K562 (cell line): ENCODE data around the gene SLC27A2. TPM values are rescaled to one million over a fixed set of nuclear protein-coding genes. Genes with fewer than 3 reads are reported as not detected.

ENCODE experiments used
- ATAC-seq: fragments of 200-7000 bp; cut with Tn5 transposase; 3 replicates; pipeline ENCODE4 v1.9.1; 2020; ENCODE audit warnings: moderate library complexity
- BruUV-seq: library from RNA; stranded (reverse); fragments of 400-500 nt; replicated peaks from 2 replicates; lab custom pipeline; 2021; lab: Mats Ljungman, UMichigan
- CTCF ChIA-PET: fragments of 300-600 bp; formaldehyde crosslinking; extraction: SDS; loops from one replicate; lab custom pipeline; 2021; ENCODE audit warnings: low intra/inter-chr PET ratio; lab: Yijun Ruan, JAX
- POLR2A ChIA-PET: fragments of 300-600, 350-650 bp; sonication (Branson Sonifier 250); formaldehyde crosslinking; extraction: SDS; loops from one replicate; lab custom pipeline; 2021; ENCODE audit warnings: antibody characterized with exemption, inconsistent platforms; lab: Yijun Ruan, JAX
- DNase-seq, 4 experiments: peaks; one replicate each; pipeline versions ENCODE4 v3.0.0 to v3.0.0-alpha.2; 2011 to 2018; ENCODE audit warnings: low spot score in 3 of 4, mixed read lengths in 3 of 4; ENCODE audit errors: extremely low read depth in 1 of 4
- FAIRE-seq: peaks from 2 replicates; lab custom pipeline; 2011; peaks lifted over from hg19 to GRCh38; lab: Jason Lieb, UNC
- H2AFZ ChIP-seq: 2 replicates; pipeline ENCODE4 v1.6.0; 2011; ENCODE audit warnings: low read depth, low read length, control low read depth, inconsistent platforms
- H3K27ac ChIP-seq: fragments of 200-600 bp; 3 replicates; pipeline ENCODE4 v1.8.0; 2011; ENCODE audit warnings: low read depth, mild to moderate bottlenecking, control low read depth, inconsistent platforms, low read length, moderate library complexity, mixed read lengths; ENCODE audit errors: extremely low read depth
- H3K27me3 ChIP-seq, 2 experiments: fragments of 300-600 bp in 1 of 2; 2 replicates in 1 of 2; 3 replicates in 1 of 2; pipeline versions ENCODE4 v1.6.0 to v1.8.0; 2011; ENCODE audit warnings: inconsistent platforms in 2 of 2, low read length in 2 of 2, mild to moderate bottlenecking in 1 of 2, mixed read lengths in 1 of 2, moderate library complexity in 1 of 2; ENCODE audit not compliant: control insufficient read depth in 2 of 2, insufficient read depth in 2 of 2
- H3K36me3 ChIP-seq: fragments of 300-600 bp; 3 replicates; pipeline ENCODE4 v1.8.0; 2011; ENCODE audit warnings: mild to moderate bottlenecking, low read length, inconsistent platforms; ENCODE audit not compliant: control insufficient read depth, insufficient read depth
- H3K4me1 ChIP-seq, 2 experiments: fragments of 200-600 bp in 1 of 2; replicated peaks in 1 of 2; 2 replicates in 1 of 2; 3 replicates in 1 of 2; pipeline versions ENCODE4 v1.5.1 to v1.8.0; 2011; ENCODE audit warnings: inconsistent platforms in 2 of 2, low read length in 2 of 2, mild to moderate bottlenecking in 1 of 2, mixed read lengths in 1 of 2, moderate library complexity in 1 of 2; ENCODE audit not compliant: control insufficient read depth in 2 of 2, insufficient read depth in 2 of 2
- H3K4me2 ChIP-seq: 2 replicates; pipeline ENCODE4 v1.6.1; 2011; ENCODE audit warnings: low read length, control low read depth, inconsistent platforms, mixed read lengths; ENCODE audit not compliant: insufficient read depth
- H3K4me3 ChIP-seq: fragments of 200-600 bp; sonication (generic), shearing (Covaris generic); 2 replicates; pipeline ENCODE4 v1.5.1; 2016; ENCODE audit warnings: control low read depth, inconsistent platforms
- H3K79me2 ChIP-seq: fragments of 200-600 bp; 3 replicates; pipeline ENCODE4 v1.8.0; 2011; ENCODE audit warnings: low read length, inconsistent platforms; ENCODE audit not compliant: control insufficient read depth, insufficient read depth
- H3K9ac ChIP-seq, 2 experiments: 2 replicates each; pipeline versions ENCODE4 v1.6.0 to v1.6.1; 2011; ENCODE audit warnings: low read depth in 2 of 2, low read length in 2 of 2, control low read depth in 1 of 2, inconsistent platforms in 1 of 2, mild to moderate bottlenecking in 1 of 2, mixed read lengths in 1 of 2; ENCODE audit not compliant: insufficient read depth in 1 of 2
- H3K9me1 ChIP-seq: one replicate; pipeline ENCODE4 v1.6.0; 2011; ENCODE audit warnings: inconsistent platforms, mild to moderate bottlenecking, low read length, moderate library complexity; ENCODE audit not compliant: control insufficient read depth, insufficient read depth
- H3K9me3 ChIP-seq: replicated peaks from 2 replicates; pipeline ENCODE4 v1.5.1; 2011; ENCODE audit warnings: low read depth, low read length, inconsistent platforms; ENCODE audit not compliant: control insufficient read depth, insufficient read depth
- H4K20me1 ChIP-seq: replicated peaks from 2 replicates; pipeline ENCODE4 v1.6.1; 2011; ENCODE audit warnings: low read length, inconsistent platforms, mixed read lengths; ENCODE audit not compliant: control insufficient read depth, insufficient read depth
- C11orf30 ChIP-seq: fragments of 450-650 bp; IDR thresholded peaks from 2 replicates; pipeline ENCODE4 v1.6.1; 2016; ENCODE audit warnings: low read depth, mild to moderate bottlenecking
- COPS2 ChIP-seq: fragments of 450-650 bp; conservative IDR thresholded peaks from 2 replicates; pipeline ENCODE4 v1.6.1; 2016; ENCODE audit warnings: mild to moderate bottlenecking, moderate library complexity
- DNMT1 ChIP-seq: fragments of 450-650 bp; IDR thresholded peaks from 2 replicates; pipeline ENCODE4 v1.6.1; 2016; ENCODE audit warnings: antibody characterized with exemption, mild to moderate bottlenecking
- IRF2 ChIP-seq: sonication (generic); formaldehyde crosslinking; IDR thresholded peaks from 2 replicates; pipeline ENCODE4 v1.8.1; 2022; ENCODE audit warnings: mild to moderate bottlenecking, missing genetic modification reagents
- MAFF ChIP-seq: IDR thresholded peaks from 2 replicates; pipeline ENCODE4 v1.6.1; 2012; ENCODE audit warnings: low read length, improper control_type of control experiment
- MAFG ChIP-seq: fragments of 450-650 bp; conservative IDR thresholded peaks from 2 replicates; pipeline ENCODE4 v1.6.1; 2016; ENCODE audit warnings: missing genetic modification characterization, missing compliant biosample characterization
- MAFK ChIP-seq: IDR thresholded peaks from 2 replicates; pipeline ENCODE4 v1.6.1; 2011; ENCODE audit warnings: low read length, improper control_type of control experiment
- MEIS2 ChIP-seq: fragments of 450-650 bp; IDR thresholded peaks from 2 replicates; pipeline ENCODE4 v1.6.1; 2014; ENCODE audit warnings: mild to moderate bottlenecking; ENCODE audit not compliant: partially characterized antibody
- PKNOX1 ChIP-seq: fragments of 450-650 bp; IDR thresholded peaks from 2 replicates; pipeline ENCODE4 v1.6.1; 2016
- RBM39 ChIP-seq: fragments of 200-400 bp; formaldehyde crosslinking; optimal IDR thresholded peaks from 2 replicates; pipeline ENCODE3; 2018; ENCODE audit warnings: low read depth, low read length
- SMAD2 ChIP-seq: fragments of 150-350 bp; IDR thresholded peaks from 2 replicates; pipeline ENCODE4 v1.6.1; 2014; ENCODE audit warnings: low read depth, mild to moderate bottlenecking, low read length
- SPI1 ChIP-seq: IDR thresholded peaks from 2 replicates; pipeline ENCODE4 v1.6.1; 2011; ENCODE audit warnings: low read depth, low read length, control low read depth, borderline replicate concordance
- TFE3 ChIP-seq: fragments of 450-650 bp; formaldehyde crosslinking; IDR thresholded peaks from 2 replicates; pipeline ENCODE4 v1.4.0; 2020; ENCODE audit warnings: mild to moderate bottlenecking, mixed read lengths
- ZNF316 ChIP-seq: fragments of 450-650 bp; IDR thresholded peaks from 2 replicates; pipeline ENCODE4 v1.6.1; 2016
- WGBS: fragments of 100-300 bp; shearing (Covaris generic); methylation state at CpG from one replicate; pipeline ENCODE4 v1.1.6; 2016; ENCODE audit warnings: low coverage, mixed read lengths; ENCODE audit not compliant: insufficient coverage; ENCODE audit errors: missing lambda C conversion rate; 5-methylcytosine and 5-hydroxymethylcytosine counted together
- in situ Hi-C: fragments of 300-500 bp; cut with MboI; formaldehyde crosslinking; loops from 4 replicates; pipeline ENCODE4 v1.15.0; 2018; ENCODE audit warnings: inconsistent platforms, mixed read lengths
- intact Hi-C: fragments of 100-400 bp; cut with micrococcal nuclease; formaldehyde crosslinking; loops from 2 replicates; pipeline ENCODE4 v1.14.2; 2022
- polyA plus RNA-seq, 8 experiments: library from polyadenylated mRNA; depleted of rRNA in 4 of 8; stranded (reverse) in 5 of 8; unstranded in 3 of 8; fragments of >200 nt; fragmentation: Nextera tagmentation in 2 of 8; fragmentation: Illumina TruSeq in 1 of 8; extraction: Ambion mirVana in 2 of 8; extraction: Trizol in 1 of 8; gene quantifications; 2 replicates each; pipeline versions ENCODE4 v1.2.1 to v1.2.3, GENCODE V29; 2011 to 2014; ENCODE audit warnings: inconsistent platforms in 1 of 8, missing spikeins in 1 of 8
- total RNA-seq, 7 experiments: library from RNA; depleted of rRNA in 6 of 7; stranded (reverse); fragments of >200 nt in 6 of 7; fragmentation: Illumina TruSeq in 2 of 7; extraction: Trizol in 2 of 7; gene quantifications; 2 replicates each; pipeline versions ENCODE4 v1.2.1 to v1.2.3, GENCODE V29; 2011 to 2021; ENCODE audit warnings: low replicate concordance in 1 of 7

SLC27A2 gene
- total and polyA plus RNA-seq, 9 of the 15 experiments (the other 6 are each of a cell fraction or from before 2014, with no cell fraction given): 4.9 to 38.0 (median 22.7) TPM

GRCh38 chr15:50248994-50249582 is 67.1 kb downstream of the SLC27A2 start (continued):
- peak; percentile 91 for TF ChIP-seq TFE3 (CRISPR knock-in tag)
- TF ChIP-seq PKNOX1: no peak; the same call in 1 of the 2 replicates
- TF ChIP-seq MEIS2: peak; percentile 21
- TF ChIP-seq RBM39: no peak
- no peak for TF ChIP-seq DNMT1
- no peak for TF ChIP-seq COPS2
- TF ChIP-seq, all 486 proteins: peak for 3

DNA sequence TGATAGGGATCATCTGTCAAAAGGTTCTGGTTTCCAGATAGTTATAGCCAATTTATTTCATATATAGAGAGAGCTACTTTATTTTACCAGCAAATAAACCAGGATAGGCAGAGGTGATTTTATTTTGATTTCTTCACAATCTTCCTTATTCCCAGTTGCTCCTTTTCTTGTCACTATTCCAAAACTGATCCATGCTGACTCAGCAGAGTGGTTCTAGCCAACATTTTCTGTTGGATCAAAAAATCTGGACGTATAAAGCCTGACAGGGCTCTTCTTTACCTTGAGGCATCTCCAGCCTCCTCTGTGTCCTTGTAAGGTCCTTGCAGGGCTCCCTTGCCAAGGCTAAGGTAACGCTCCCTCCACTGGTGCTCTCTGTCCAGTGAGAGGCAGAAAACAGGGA is 67.7 kb downstream of the SLC27A2 start:
- FAIRE-seq (no peak), ATAC-seq (no peak), DNase-seq (no peak)
- no peak overlapping the region for H3K27ac ChIP-seq
- no peaks in the 10 kb centered on the region for H3K27me3 ChIP-seq
- peak; percentile 89 for TF ChIP-seq MAFK
- no peak for TF ChIP-seq SPI1
- peak; percentile 84 for TF ChIP-seq MAFF
- peak; percentile 78 for TF ChIP-seq MAFG (tag)
- TF ChIP-seq IRF2 (CRISPR knock-in tag): no peak
- peak; percentile 87 for TF ChIP-seq ZNF316
- peak; percentile 84 for TF ChIP-seq C11orf30
- TF ChIP-seq SMAD2: no peak
- intact Hi-C loops: no loop called here
- H3K4me2 ChIP-seq: no peak overlapping the region
- no TSS peak for BruUV-seq
- H3K9me1 ChIP-seq: no peaks in the 10 kb centered on the region
- H3K9ac ChIP-seq: no peak overlapping the region
- POLR2A ChIA-PET: interaction anchor here (4.7 kb wide), 1 partner anchor 11 kb away, joined by 28 read pairs; no protein-coding TSS in a partner anchor
- H4K20me1 ChIP-seq: no peaks in the 10 kb centered on the region
- no peaks in the 10 kb centered on the region for H3K36me3 ChIP-seq
- in situ Hi-C loops: no loop called here
- WGBS: 57% methylated on average over 2 of the region's 2 CpGs
- peaks cover 11 to 22% of the 10 kb centered on the region in 2 experiments for H3K4me1 ChIP-seq
- H3K79me2 ChIP-seq: no peaks in the 10 kb centered on the region
- no peaks in the 10 kb centered on the region for H3K9me3 ChIP-seq
- H3K4me3 ChIP-seq: no peak overlapping the region
- H2AFZ ChIP-seq: no peak overlapping the region
- CTCF ChIA-PET: no interaction called here
